ENCODE results near the gene SMDT1. TPM values are rescaled to one million over a fixed set of nuclear protein-coding genes. Genes with fewer than 3 reads are reported as not detected.

The SMDT1 gene
- total and polyA plus RNA-seq, 10 donors, result 13.6 to 171 (median 77.3) TPM

DNA sequence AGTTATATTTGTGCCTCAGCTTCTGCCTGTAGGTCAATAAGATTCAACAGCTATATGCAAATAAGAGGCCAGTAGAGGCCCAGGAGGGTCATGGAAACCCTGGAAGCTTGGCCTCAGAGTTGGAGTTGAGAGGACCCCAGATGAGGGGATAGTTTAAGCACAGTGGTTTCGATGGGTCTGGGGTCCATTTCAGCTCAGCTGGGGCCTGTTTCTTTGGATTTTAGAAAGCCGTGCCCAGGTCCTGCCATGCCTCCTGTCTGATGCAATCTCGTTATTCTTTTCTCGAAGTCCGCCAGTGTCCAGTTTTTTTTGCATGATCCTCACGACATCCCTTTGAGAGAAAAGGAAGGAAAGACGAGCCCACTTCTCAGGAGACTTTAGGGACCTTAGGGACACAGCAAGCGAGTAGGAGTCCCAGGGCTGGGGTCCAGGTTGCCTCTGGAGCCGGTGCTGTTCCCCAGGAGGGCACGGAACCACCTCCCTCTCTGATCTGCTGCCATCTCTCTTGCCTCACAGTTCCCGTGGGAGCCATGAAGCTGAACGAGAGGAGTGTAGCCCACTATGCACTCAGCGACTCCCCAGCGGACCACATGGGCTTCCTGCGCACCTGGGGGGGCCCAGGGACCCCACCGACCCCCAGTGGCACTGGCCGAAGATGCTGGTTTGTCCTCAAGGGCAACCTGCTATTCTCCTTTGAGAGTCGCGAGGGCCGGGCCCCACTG lies 2.6 kb upstream of the SMDT1 start:
- 92 to 96% (median 93%) methylated on average over 10 to 20 of the region's 20 CpGs for WGBS, 5 donors
- H3K4me1 ChIP-seq, result peaks cover 24 to 80% (median 60%) of the 10 kb centered on the region in 6 donors
- DNase-seq, result peak; percentile 28
- no peaks in the 10 kb centered on the region for H3K27me3 ChIP-seq (replicated peaks in 1 of 7)
- no peak overlapping the region for H3K4me3 ChIP-seq
- peaks cover 0 to 29% (median 3%) of the 10 kb centered on the region in 6 donors for H3K36me3 ChIP-seq
- H3K9me3 ChIP-seq, result no peaks in the 10 kb centered on the region
- intact Hi-C loops (cut with DNase I; ENCODE audit: low total_unique reads), result no loop called here
- no peak for TF ChIP-seq POLR2A (IDR thresholded peaks at IDR 0.05)
- TF ChIP-seq, protein P1, sequence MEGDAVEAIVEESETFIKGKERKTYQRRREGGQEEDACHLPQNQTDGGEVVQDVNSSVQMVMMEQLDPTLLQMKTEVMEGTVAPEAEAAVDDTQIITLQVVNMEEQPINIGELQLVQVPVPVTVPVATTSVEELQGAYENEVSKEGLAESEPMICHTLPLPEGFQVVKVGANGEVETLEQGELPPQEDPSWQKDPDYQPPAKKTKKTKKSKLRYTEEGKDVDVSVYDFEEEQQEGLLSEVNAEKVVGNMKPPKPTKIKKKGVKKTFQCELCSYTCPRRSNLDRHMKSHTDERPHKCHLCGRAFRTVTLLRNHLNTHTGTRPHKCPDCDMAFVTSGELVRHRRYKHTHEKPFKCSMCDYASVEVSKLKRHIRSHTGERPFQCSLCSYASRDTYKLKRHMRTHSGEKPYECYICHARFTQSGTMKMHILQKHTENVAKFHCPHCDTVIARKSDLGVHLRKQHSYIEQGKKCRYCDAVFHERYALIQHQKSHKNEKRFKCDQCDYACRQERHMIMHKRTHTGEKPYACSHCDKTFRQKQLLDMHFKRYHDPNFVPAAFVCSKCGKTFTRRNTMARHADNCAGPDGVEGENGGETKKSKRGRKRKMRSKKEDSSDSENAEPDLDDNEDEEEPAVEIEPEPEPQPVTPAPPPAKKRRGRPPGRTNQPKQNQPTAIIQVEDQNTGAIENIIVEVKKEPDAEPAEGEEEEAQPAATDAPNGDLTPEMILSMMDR (IDR thresholded peaks at IDR 0.05 in 8 of 11, conservative IDR thresholded peaks at IDR 0.05 in 3 of 11), result no peak
- TF ChIP-seq POLR2AphosphoS5 (IDR thresholded peaks at IDR 0.05), result no peak
- H3K27ac ChIP-seq, result peak overlapping the region in 1 of 8 donors; percentile 98

- Histone ChIP-seq H3K4me3 (no peak overlapping the region), H3K27ac (peak overlapping the region in 6 of 8 donors; percentile 97 to 99 (median 98)), H3K9me3 (no peaks in the 10 kb centered on the region), H3K27me3 (replicated peaks in 1 of 7) (no peaks in the 10 kb centered on the region), H3K36me3 (peaks cover 0 to 35% (median 9%) of the 10 kb centered on the region in 6 donors), H3K4me1 (peaks cover 24 to 81% (median 65%) of the 10 kb centered on the region in 6 donors)
- intact Hi-C loops (cut with DNase I; ENCODE audit: low total_unique reads), result no loop called here
- 89 to 95% (median 95%) methylated on average over 11 to 21 of the region's 21 CpGs for WGBS, 5 donors
- no peak for TF ChIP-seq POLR2A (IDR thresholded peaks at IDR 0.05)
- TF ChIP-seq POLR2AphosphoS5 (IDR thresholded peaks at IDR 0.05), result no peak
- TF ChIP-seq, protein P1 (IDR thresholded peaks at IDR 0.05 in 8 of 11, conservative IDR thresholded peaks at IDR 0.05 in 3 of 11), result no peak
- DNase-seq, result peak; percentile 81
Observed at GRCh38 chr22:42077486-42078125, 1.9 kb upstream of the SMDT1 start.

GRCh38 chr22:42078469-42079318 lies 806 bp upstream of the SMDT1 start:
- Histone ChIP-seq H3K4me1 (peaks cover 22 to 81% (median 61%) of the 10 kb centered on the region in 6 donors), H3K36me3 (peaks cover 0 to 46% (median 17%) of the 10 kb centered on the region in 6 donors), H3K27ac (peak overlapping the region; percentile 97 to 99 (median 98)), H3K4me3 (peak overlapping the region; percentile 51 to 74 (median 68)), H3K9me3 (no peaks in the 10 kb centered on the region), H3K27me3 (replicated peaks in 1 of 7) (no peaks in the 10 kb centered on the region)
- intact Hi-C loops (cut with DNase I; ENCODE audit: low total_unique reads), result no loop called here
- TF ChIP-seq POLR2AphosphoS5 (IDR thresholded peaks at IDR 0.05), result no peak
- TF ChIP-seq POLR2A (IDR thresholded peaks at IDR 0.05), result no peak
- TF ChIP-seq, protein P1 (IDR thresholded peaks at IDR 0.05 in 8 of 11, conservative IDR thresholded peaks at IDR 0.05 in 3 of 11), result no peak
- DNase-seq, result no peak
- 60 to 68% (median 63%) methylated on average over 23 to 24 of the region's 24 CpGs for WGBS, 5 donors
